ENCODE measurements around the gene ZFAND3.
"Not testable (repeated sequence)": the region's sequence is repeated elsewhere in the genome, so short reads cannot be mapped to it uniquely, and the experiment has no call there.

Gene ZFAND3

DNA sequence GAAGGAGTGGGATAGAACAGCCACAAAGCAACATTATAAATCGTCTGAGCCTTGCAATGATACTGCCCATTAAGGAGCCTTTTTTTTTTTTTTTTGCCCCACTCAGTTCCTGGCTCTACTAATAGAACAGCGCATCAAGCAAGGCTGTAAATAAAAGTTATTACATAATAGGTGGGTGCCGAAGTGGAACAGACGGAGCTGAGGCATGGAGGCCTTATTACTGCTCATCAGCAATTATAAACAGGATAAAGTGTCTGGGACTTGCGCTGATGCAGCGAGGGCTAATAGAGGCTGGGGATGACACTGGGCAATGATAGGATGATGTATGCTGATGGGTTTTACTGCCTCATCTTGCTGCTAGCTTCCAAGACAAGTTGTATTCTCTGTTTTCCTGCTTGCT lies 272.1 kb downstream of the ZFAND3 start:
- no peak for DNase-seq (ENCODE audit: low read depth)

DNA sequence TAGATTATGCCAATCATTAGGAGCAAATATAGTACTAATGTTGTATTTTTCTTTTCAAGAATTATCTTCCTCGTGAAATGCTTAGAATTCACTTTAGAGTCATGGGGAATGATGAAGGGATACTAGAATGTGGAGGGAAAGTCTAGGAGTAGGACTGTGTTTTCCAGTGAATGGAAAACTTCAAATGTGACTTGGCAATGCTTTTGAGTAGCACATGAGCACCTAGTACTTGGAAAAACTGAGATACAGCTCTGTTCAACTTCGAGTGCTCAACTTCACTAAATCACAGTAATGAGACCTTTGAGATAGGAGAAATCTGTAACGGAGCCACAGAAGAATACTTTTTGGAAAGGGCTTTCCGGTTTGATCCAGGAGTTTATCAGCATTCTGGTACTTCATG lies 272.9 kb downstream of the ZFAND3 start:
- DNase-seq (ENCODE audit: low read depth): no peak

DNA sequence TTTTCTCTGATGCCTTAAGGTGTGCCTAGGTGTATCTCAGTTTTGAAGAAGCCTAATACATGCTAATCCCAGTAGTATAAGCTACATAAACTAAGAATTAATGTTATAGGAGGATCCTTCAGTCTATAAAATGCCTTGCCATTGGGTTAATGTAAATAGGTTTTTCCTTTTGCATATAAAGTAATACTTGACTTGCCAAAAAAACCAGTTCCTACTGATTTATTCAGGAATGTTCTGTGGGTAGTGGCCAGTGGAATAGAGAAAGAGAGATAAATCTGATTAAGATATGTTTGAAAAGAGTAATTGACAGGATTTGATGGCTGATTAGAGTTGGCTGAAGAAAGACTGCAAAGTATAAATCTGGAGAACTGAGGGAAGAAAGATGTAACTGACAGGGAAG lies 273.4 kb downstream of the ZFAND3 start:
- DNase-seq (ENCODE audit: low read depth): no peak

DNA sequence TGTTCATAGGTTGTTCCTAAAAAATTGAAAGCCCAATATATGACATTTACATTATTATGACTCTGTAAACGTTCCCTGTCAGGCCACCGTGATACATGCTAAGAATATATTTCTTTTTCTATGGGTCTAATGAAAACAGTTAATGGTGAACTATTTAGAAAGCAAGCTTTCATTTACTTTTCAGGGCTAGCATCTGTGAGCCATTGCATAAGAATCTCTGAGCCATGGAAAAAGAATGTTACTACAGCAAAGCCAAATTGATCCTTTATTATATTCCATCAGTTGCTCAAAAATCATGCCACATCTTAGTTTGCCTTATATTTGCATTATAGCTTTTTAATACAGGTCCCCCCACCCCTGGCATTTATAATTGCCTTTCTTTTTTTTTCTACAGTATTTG lies 275.5 kb downstream of the ZFAND3 start:
- no peak for DNase-seq (ENCODE audit: low read depth)

GRCh38 chr6:38099221-38099620 lies 279.7 kb downstream of the ZFAND3 start:
- DNase-seq (ENCODE audit: low read depth): no peak

DNA sequence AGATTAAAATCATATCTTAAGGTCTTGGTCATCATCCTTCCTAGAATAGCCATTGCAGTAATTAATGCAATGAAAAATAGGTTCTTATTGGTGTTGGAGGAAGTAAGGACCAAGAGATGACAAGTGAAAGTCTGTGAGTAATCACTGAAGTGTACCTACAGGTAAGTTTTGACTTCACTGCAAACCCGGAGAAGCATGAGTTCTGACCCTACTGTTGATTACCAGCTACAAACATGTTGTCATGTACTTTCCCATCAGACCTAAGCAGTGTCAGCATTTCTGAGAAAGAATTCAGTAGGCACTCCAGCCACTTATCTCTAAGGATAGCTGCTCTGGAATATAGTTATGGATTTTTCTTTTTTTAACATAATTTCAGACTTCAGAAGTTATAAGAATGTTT lies 280.9 kb downstream of the ZFAND3 start:
- no peak for DNase-seq (ENCODE audit: low read depth)

DNA sequence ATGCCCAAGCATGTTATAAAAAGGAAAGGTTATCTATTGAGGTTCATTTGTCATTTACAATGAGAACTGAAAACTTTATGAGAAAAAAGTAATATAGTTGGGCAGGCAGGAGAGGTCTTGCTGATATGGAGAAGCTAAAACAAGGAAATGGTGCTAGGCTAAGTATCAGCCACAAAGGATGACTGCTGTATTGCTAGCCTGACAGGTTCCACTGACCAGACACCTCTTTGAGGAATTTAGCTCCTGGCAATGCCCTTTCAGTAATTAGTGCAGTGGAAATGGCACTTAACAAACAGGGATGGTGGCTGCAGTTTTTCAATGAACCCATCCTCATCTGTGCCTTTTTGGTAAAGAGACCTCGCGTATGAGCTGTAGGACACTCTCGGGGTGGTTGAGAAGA lies 284.4 kb downstream of the ZFAND3 start:
- DNase-seq (ENCODE audit: low read depth): no peak

- DNase-seq (ENCODE audit: low read depth): no peak
Observed at GRCh38 chr6:38105066-38105465, 285.5 kb downstream of the ZFAND3 start.

GRCh38 chr6:38107073-38107472 lies 287.5 kb downstream of the ZFAND3 start:
- DNase-seq (ENCODE audit: low read depth): no peak

GRCh38 chr6:38110481-38110971 lies 291.0 kb downstream of the ZFAND3 start:
- DNase-seq (ENCODE audit: low read depth): no peak

- DNase-seq (ENCODE audit: low read depth): no peak
Observed at GRCh38 chr6:38112181-38112580, 292.7 kb downstream of the ZFAND3 start.

DNA sequence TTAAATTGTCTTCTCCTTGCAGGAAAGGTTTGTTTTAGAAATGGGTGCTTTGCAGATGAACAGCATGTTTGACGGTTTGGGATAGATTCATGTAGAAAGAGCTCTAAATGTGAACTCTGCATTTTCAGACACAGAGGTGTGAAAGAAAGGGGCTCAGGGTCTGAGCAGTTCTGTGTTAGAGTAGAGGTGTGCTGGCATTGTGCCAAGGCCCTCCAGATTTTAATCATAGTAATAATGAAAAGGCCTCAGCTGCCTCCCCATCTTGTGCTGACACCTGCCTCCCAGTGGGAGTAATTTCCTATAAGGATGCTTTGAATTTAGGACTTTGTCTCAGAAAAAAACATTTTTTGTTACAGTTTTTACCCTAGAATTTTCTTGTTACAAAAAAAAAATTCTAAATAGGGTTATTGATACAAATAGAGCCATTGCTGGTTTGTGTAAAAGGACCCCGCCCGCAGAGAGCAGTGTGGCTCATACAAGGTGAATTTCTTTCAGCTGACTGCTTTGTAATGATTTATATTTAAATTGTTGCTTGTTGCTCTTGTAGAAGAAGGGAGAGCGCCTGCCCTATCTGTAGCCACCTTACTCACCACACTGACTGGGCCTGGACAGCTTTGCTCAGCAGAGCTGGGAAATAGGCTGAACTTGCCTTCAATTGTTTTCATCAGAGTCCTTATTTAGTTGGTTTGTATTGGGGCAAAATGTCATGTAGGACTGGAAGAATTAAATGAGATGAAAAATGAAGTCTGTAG lies 294.5 kb downstream of the ZFAND3 start:
- DNase-seq (ENCODE audit: low read depth): no peak

- DNase-seq (ENCODE audit: low read depth): no peak
Observed at GRCh38 chr6:38114976-38115625, 295.6 kb downstream of the ZFAND3 start.

GRCh38 chr6:38115626-38116008 lies 296.1 kb downstream of the ZFAND3 start:
- no peak for DNase-seq (ENCODE audit: low read depth)

DNA sequence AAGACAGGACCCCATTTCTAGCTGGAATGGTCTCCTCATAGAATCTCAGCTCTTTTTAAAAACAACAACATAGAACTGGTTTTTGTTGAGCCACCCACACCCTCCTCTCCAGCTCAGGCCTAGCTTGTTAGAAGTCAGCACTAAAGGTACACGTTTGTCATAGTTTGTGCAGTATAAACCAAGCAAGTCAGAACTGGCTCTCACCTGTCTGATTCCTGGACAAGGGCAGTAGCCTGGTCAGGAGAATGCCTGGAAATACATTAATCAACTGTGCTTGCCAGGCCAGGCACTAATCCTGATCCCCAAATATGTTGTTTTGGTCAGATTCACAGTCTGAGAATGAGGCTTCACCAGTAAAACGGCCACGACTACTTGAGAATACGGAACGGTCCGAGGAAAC lies 296.7 kb downstream of the ZFAND3 start:
- DNase-seq (ENCODE audit: low read depth): no peak

DNA sequence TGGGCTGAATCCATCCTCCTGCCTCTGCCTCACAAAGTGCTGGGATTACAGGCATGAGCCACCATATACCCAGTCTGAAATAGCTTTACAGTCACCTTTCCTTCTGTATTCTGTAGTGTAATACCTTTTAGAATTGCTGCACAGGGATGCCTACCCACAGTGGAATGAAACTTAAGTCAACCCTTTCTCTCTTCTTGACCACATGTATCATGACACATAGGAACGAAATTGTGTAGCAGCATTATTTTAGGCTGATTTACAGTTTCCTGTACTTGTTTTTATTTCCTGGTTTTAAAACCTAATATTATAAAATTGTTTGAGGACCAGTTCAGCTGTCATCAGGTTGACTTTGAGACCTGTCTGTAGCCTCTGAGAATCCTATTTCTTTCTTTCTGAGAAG lies 297.8 kb downstream of the ZFAND3 start:
- no peak for DNase-seq (ENCODE audit: low read depth)

GRCh38 chr6:38118791-38119365 lies 299.4 kb downstream of the ZFAND3 start:
- no peak for DNase-seq (ENCODE audit: low read depth)

- DNase-seq (ENCODE audit: low read depth): no peak
Observed at GRCh38 chr6:38119516-38119915, 300.0 kb downstream of the ZFAND3 start.

DNA sequence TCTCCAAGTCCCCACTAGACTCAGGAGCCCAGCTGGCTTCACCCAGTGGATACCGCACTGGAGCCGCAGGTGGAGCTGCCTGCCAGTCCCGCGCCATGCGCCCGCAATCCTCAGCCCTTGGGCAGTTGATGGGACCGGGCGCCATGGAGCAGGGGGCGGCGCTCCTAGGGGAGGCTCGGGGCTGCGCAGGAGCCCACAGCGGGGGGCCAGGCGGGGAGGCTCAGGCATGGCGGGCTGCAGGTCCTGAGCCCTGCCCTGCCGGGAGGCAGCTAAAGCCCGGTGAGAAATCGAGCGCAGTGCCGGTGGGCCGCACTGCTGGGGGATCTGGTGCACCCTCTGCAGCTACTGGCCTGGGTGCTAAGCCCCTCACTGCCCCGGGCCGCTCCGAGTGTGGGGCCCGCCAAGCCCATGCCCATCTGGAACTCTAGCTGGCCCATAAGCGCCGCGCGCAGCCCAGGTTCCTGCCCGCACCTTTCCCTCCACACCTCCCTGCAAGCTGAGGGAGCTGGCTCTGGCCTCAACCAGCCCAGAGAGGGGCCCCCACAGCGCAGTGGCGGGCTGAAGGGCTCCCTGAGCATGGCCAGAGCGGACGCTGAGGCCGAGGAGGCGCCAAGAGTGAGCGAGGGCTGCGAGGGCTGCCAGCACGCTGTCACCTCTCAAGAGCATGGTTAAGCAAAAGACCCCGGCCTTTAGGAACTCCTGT lies 304.8 kb downstream of the ZFAND3 start:
- DNase-seq (ENCODE audit: low read depth): not testable (repeated sequence)

- no peak for DNase-seq (ENCODE audit: low read depth)
Observed at GRCh38 chr6:38127284-38127683, 307.8 kb downstream of the ZFAND3 start.

DNA sequence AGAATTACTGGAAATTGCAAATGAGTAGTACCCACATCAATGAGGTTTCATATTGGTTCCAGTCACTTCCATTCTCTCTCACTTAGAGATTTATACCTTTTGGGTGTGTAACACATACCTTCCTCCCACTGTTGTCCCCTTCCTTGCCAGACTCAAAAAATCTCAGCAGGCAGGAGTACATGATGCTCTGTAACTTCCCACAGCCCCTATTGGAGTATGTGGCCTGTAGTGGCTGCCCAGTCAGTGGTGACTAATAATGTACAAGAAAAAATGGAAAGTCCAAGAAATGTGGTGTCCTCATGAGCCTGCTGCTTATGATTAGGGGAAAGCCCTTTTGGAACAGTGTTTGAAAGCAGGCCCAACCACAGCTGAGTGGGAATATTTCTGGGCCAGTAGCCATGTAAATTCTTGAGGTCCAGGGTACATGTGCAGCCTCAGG lies 312.0 kb downstream of the ZFAND3 start:
- no peak for DNase-seq (ENCODE audit: low read depth)

DNA sequence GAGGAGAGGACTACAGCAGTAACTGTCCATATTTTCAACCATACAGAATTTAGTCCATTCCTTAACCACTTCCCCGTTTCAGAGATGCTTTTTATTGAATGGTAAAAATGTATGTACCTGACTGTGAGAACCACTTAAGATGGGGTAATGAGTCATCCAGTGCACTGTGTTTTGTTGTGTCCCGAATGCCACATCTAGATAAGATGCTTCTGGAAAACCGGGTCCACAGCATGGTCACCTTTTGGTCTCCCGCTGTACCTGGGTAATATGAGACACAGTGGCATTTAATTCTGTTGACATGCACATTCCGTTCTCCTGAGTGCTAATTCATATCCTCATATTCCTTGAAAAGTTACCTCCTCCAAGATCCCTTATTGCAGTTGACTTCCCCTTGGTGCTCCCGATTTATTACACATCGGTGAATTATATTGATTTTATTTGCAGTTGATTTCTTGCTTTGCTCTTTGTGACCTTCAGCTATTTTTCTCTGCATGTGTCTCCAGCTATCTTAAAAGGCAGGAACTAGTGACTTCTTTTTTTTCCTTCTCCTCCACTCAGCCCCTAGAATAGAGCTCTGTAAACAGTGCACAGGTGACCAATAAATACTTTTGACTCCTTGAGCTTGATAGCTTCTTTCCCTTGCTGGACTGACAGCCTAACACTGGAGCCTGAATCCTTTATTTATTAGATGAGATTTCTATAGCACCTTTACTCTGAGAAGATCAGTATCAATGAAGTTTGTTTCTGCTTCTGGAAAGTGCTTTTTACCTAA lies 314.6 kb downstream of the ZFAND3 start:
- no peak for DNase-seq (ENCODE audit: low read depth)
